Measurements from ENCODE around the gene SLC66A2.

DNA sequence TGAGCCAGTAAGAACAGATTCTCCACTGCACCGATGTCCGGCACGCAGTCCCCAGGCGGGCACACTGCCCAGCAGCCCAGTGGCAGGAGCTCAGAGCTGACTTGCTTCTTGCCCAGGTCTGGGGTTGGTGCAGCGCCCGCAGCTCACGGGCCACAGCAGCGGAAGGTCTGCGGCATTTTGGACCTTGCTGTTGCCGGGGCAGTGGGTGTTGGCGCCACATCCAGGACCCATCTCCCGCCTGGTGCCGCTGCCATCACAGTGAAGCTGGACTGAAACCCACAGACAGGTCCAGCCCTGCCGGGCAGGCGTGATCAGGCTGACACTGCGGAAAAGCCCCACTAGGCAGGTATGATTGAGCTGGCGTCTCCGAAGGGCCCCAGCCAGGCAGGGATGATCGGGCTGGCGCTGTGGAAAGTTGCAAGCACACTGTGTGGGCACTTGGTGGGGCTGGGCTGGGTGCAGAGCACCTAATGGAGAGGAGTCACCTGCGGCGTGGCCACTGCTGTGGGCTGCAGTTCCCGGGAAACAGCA, 75.5 kb downstream of the SLC66A2 start:
- TF ChIP-seq, protein P1, sequence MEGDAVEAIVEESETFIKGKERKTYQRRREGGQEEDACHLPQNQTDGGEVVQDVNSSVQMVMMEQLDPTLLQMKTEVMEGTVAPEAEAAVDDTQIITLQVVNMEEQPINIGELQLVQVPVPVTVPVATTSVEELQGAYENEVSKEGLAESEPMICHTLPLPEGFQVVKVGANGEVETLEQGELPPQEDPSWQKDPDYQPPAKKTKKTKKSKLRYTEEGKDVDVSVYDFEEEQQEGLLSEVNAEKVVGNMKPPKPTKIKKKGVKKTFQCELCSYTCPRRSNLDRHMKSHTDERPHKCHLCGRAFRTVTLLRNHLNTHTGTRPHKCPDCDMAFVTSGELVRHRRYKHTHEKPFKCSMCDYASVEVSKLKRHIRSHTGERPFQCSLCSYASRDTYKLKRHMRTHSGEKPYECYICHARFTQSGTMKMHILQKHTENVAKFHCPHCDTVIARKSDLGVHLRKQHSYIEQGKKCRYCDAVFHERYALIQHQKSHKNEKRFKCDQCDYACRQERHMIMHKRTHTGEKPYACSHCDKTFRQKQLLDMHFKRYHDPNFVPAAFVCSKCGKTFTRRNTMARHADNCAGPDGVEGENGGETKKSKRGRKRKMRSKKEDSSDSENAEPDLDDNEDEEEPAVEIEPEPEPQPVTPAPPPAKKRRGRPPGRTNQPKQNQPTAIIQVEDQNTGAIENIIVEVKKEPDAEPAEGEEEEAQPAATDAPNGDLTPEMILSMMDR (IDR thresholded peaks at IDR 0.05 in 2 of 3, conservative IDR thresholded peaks at IDR 0.05 in 1 of 3; ENCODE audit: control insufficient read depth in 2 of 3, extremely low read depth in 1 of 3, insufficient read depth in 1 of 3, low read depth in 3 of 3, low read length in 3 of 3), result no peak
- TF ChIP-seq POLR2A (IDR thresholded peaks at IDR 0.05; ENCODE audit: low read depth, low read length) (no peak), EZH2 (IDR thresholded peaks at IDR 0.05; ENCODE audit: borderline replicate concordance, control insufficient read depth, low read depth, low read length) (no peak), NFXL1 (IDR thresholded peaks at IDR 0.05; ENCODE audit: borderline replicate concordance) (no peak), RFX5 (IDR thresholded peaks at IDR 0.05; ENCODE audit: low read depth, low read length) (no peak), SP1 (IDR thresholded peaks at IDR 0.05; ENCODE audit: low read depth, low read length) (no peak), EP300 (IDR thresholded peaks at IDR 0.05; ENCODE audit: borderline replicate concordance in 1 of 2, control insufficient read depth in 1 of 2, low read depth in 2 of 2, low read length in 2 of 2) (no peak), FOXM1 (IDR thresholded peaks at IDR 0.05; ENCODE audit: low read depth, low read length) (no peak), NRF1 (conservative IDR thresholded peaks at IDR 0.05; ENCODE audit: low read depth, low read length) (no peak), SMC3 (IDR thresholded peaks at IDR 0.05; ENCODE audit: borderline replicate concordance, low read length) (no peak)
- TF ChIP-seq, protein P2, sequence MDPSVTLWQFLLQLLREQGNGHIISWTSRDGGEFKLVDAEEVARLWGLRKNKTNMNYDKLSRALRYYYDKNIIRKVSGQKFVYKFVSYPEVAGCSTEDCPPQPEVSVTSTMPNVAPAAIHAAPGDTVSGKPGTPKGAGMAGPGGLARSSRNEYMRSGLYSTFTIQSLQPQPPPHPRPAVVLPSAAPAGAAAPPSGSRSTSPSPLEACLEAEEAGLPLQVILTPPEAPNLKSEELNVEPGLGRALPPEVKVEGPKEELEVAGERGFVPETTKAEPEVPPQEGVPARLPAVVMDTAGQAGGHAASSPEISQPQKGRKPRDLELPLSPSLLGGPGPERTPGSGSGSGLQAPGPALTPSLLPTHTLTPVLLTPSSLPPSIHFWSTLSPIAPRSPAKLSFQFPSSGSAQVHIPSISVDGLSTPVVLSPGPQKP (IDR thresholded peaks at IDR 0.05; ENCODE audit: low read depth, low read length), result no peak

Measured in GM12878 (cell line).